GM19025 (cell line): ENCODE measurements around the gene TRPM3.

Experiments
- ATAC-seq: cut with Tn5 transposase; IDR thresholded peaks from one replicate; pipeline ENCODE4 v1.9.1; 2021; ENCODE audit warnings: mild to moderate bottlenecking, low read depth, moderate library complexity; ENCODE audit not compliant: unreplicated experiment

TRPM3 gene

DNA sequence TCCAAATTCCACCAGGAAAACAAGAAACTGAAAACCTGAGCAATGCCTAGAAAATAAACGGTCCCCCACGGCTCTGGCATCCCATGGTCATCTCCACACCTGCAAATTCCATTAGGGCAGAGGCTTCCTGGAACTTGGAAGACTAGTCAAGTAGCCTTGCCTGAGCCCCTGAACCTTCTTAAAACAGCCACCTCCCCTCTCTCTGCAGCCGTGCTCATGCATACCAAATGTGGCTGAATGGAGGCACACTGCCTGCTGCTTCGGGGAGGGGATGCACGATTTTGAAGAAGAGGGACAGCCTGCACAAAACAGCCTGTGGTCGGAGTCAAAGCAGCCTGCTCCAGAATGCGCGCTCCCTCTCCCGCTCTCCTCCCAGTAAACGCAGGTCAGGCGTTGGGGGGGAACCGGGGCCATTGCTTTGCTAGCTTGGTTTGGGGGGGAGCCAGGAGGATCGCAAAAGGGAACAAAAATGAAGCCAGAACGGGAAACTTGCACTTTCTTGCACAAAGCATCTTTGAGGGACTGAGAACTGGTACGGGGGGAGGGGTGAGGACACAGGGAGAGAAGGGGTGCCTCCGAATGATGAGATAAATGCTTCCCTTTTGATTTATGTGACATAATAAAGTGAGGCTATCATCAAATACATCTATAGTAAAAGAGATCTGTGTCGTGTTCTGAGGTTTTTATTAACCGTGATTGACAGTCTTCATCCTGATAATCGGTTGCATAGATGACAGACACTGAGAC lies at the start of gene TRPM3:
TSS of gene TRPM3 (minus strand) at position 347 of the 747 bp plus-strand sequence. CDS start at position 80, 267 bp downstream.
- no peak for ATAC-seq

DNA sequence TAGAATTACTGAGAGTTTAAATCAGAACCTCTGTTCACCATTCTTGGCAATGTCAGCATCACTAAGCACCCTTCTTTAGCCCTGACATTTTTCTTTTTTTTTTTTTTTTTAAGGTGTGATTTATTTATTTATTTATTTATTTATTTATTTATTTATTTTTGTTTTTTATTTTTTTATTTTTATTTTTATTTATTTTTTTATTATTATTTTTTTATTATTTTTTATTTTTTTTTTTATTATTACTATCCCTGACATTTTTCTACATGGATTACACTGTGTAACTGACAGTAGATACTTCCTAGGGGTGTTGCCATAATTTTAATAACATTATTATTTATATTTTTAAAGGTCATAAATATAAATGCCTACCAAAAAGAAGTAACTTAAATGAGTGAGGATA lies 47.0 kb upstream of the TRPM3 start:
- no peak for ATAC-seq

- ATAC-seq: no peak
These were observed 40.7 kb upstream of the TRPM3 start for GRCh38 chr9:71162126-71162525.

GRCh38 chr9:71157731-71158130 lies 36.3 kb upstream of the TRPM3 start:
- ATAC-seq: no peak

- ATAC-seq: no peak
These were observed 25.9 kb upstream of the TRPM3 start for GRCh38 chr9:71147368-71147767.

DNA sequence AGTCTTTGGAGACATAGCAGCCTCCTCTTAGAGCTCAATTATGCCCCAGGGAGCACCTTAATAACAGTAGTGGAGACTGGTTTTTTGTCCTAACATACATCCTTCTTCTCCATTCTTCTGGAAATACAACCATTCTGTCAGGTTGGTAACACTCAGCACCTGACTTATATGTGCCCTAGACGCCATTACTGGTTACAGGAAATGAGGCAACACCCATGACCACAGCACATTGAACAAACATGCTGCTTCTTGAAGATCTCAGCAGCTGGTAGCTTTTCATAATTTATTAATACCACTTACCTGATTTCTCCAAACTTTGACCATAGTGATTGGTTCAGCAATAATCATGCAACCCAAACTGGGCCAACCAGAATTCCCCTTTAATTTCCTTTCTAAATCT lies 25.1 kb upstream of the TRPM3 start:
- no peak for ATAC-seq

DNA sequence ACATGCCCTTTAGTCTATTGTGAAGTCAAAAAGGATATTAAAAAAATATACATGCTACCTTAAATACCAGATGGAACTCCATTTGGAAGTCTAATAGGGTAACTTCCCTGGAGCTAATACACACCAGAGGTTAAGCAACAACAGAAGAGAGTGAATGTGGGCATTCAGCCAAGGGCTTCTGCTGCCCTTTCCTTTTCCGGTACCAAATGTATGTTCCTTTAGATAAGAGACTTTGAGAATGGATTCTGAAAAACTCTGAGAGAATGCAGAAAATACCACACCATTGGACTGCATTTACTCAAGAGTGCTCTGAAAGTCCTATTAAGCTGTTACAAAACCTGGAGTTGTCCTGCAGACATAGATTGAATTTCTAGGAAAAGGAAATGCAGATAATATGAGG lies 23.8 kb upstream of the TRPM3 start:
- ATAC-seq: no peak

GRCh38 chr9:71144495-71144894 lies 23.1 kb upstream of the TRPM3 start:
- ATAC-seq: no peak

- ATAC-seq: no peak
These were observed 15.3 kb upstream of the TRPM3 start for GRCh38 chr9:71136696-71137095.

- no peak for ATAC-seq
These were observed 9.7 kb upstream of the TRPM3 start for GRCh38 chr9:71131145-71131544.

DNA sequence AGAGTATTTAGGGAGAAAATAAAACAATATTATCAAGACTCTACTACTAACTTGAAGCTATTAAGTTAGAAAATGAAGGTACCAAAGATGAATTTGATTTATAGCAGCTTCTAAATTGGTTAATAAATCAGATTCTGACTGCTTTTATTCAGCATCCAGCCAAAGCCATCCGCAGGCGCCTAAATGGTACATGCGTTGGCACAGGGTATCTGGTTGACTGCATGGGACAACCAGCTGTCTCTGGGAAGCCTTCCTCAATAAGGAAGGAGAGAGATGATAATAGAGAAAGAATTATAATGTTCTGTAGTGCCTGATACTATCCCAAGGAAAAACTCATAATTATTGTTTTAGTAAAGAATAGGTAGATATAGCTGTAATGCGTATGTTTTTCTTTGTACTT lies 9.1 kb upstream of the TRPM3 start:
- ATAC-seq: no peak

- no peak for ATAC-seq
These were observed 7.4 kb upstream of the TRPM3 start for GRCh38 chr9:71128796-71129195.

- no peak for ATAC-seq
These were observed 5.9 kb upstream of the TRPM3 start for GRCh38 chr9:71127301-71127700.

- no peak for ATAC-seq
These were observed 1.0 kb upstream of the TRPM3 start for GRCh38 chr9:71122421-71122820.

- ATAC-seq: no peak
These were observed 528 bp upstream of the TRPM3 start for GRCh38 chr9:71122022-71122275.

DNA sequence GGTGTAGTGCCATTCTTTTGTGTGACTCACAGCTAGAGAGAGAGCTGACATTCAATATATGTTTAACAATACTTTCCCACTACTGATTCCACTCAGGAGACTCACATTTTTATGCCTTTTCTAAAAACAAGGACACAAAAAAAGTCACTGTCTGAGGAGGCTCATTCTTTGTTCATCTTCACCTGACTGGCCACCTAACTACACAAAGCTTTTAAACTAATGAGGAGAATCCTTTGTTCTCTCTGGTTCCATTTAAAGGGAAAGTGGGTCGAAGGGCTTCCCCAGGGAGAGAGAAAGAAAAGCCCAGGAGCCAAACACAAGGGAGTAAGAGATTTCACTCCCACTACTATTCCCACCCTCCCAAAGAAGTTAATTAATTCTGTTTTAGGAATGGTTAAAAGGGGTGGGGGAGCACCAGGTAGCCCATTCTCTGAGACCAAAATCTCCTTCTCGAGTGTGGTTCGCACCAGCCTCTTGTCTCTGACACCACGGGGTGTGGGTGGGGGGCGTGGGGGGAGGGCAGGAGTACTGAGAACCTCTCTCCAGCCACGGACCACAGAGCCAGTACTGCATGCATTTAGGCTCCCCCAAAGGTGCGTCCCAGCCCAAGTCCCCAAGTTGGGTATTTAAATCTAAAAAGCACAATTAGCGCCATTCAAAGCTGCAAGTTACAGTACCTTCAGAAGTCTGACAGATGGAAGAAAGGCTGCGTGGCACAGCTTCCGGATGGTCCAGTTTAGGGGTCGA lies 747 bp downstream of the TRPM3 start:
- no peak for ATAC-seq

DNA sequence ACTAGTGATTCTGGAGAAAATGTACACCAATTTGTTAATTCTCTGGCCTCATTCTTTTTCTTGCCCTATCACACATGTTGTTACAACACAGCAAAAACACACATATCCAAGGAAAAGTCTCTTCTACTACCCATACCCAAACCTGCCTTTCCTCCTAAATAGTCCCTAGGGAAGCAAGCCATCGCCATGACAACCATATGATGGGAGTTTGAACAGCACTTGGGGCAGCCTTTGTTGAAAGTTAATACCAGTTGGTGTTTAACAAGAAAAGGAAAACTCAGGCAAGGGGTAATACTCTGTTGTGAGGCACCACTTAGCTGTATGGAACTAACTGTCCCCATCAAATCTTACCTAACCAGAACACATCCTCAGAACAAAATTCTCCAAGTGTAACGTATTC lies 1.7 kb downstream of the TRPM3 start:
- ATAC-seq: no peak

DNA sequence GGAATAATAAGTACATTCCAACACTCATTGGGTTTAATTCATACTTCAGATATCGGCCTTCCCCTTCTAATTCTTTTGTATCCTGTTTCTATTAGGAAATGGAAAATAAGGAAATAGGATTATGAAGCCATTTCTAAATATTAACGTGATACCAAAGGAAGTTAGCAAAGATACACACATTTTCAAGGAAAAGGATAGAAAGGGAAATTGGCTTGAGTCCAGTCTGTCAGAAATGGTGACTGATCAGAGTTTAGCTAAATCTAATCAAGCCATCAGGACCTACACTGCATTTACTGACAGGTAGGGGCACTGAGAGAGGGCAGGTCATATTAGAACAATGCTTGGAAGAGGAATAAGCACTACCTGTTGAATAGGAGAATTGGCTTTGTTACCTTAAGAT lies 3.1 kb downstream of the TRPM3 start:
- no peak for ATAC-seq

GRCh38 chr9:71115448-71115975 lies 5.9 kb downstream of the TRPM3 start:
- no peak for ATAC-seq

- ATAC-seq: no peak
These were observed 8.6 kb downstream of the TRPM3 start for GRCh38 chr9:71112866-71113265.

DNA sequence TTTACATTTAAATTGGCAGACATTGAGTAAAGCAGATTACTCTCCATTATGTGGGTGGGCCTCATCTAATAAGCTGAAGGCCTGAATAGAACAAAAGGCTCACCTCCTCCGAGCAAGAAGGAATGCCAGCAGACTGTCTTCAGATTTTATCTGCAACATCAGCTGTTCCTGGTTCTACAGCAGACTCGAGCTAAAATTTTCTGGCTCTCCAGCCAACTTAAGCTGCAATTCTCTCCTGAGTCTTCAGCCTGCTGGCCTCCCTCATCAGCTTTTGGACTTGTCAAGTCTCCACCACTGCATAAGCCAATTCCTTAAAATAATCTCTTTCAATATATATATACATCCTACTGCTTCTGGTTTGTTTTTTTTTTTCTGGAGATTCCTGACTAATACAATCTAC lies 12.5 kb downstream of the TRPM3 start:
- ATAC-seq: no peak

GRCh38 chr9:71106992-71107391 lies 14.4 kb downstream of the TRPM3 start:
- ATAC-seq: no peak
